Measurements from ENCODE around the gene MAPK6.
"Not testable (repeated sequence)": the region's sequence is repeated elsewhere in the genome, so short reads cannot be mapped to it uniquely, and the experiment has no call there.

The MAPK6 gene

GRCh38 chr15:52082197-52083036, 63.4 kb downstream of the MAPK6 start:
- DNase-seq = no peak

- not testable (repeated sequence) for DNase-seq
Measured at GRCh38 chr15:52083037-52083359, 64.0 kb downstream of the MAPK6 start.

- DNase-seq = no peak
Measured at GRCh38 chr15:52083603-52084002, 64.6 kb downstream of the MAPK6 start.

GRCh38 chr15:52085299-52085698, 66.3 kb downstream of the MAPK6 start:
- no peak for DNase-seq

GRCh38 chr15:52086011-52086786, 67.2 kb downstream of the MAPK6 start:
- DNase-seq = no peak

- DNase-seq = no peak
Measured at GRCh38 chr15:52090193-52090592, 71.2 kb downstream of the MAPK6 start.

- DNase-seq = no peak
Measured at GRCh38 chr15:52093167-52093538, 74.1 kb downstream of the MAPK6 start.

GRCh38 chr15:52093539-52094510, 74.8 kb downstream of the MAPK6 start:
- no peak for DNase-seq

GRCh38 chr15:52094811-52095584, 76.0 kb downstream of the MAPK6 start:
- DNase-seq = no peak

- no peak for DNase-seq
Measured at GRCh38 chr15:52095597-52096262, 76.7 kb downstream of the MAPK6 start.

- not testable (repeated sequence) for DNase-seq
Measured at GRCh38 chr15:52096536-52096935, 77.5 kb downstream of the MAPK6 start.

GRCh38 chr15:52097180-52097579, 78.2 kb downstream of the MAPK6 start:
- no peak for DNase-seq

- DNase-seq = no peak
Measured at GRCh38 chr15:52098323-52098722, 79.3 kb downstream of the MAPK6 start.

GRCh38 chr15:52099651-52100272, 80.7 kb downstream of the MAPK6 start:
- DNase-seq = no peak

GRCh38 chr15:52100807-52101442, 81.9 kb downstream of the MAPK6 start:
- no peak for DNase-seq

GRCh38 chr15:52101542-52102323, 82.7 kb downstream of the MAPK6 start:
- DNase-seq = no peak

- DNase-seq = no peak
Measured at GRCh38 chr15:52102463-52102862, 83.4 kb downstream of the MAPK6 start.

- no peak for DNase-seq
Measured at GRCh38 chr15:52103217-52104207, 84.5 kb downstream of the MAPK6 start.
